OCI-LY3 (cell line): ENCODE measurements around the gene GREM2.

Source experiments
- H2AFZ ChIP-seq: fragments of 200-600, 300-600 bp; shearing (Covaris generic); 2 replicates; pipeline ENCODE4 v1.6.0; 2014; ENCODE audit warnings: antibody characterized with exemption, low read depth, low read length
- H3K27ac ChIP-seq: fragments of 200-600, 300-600 bp; sonication (generic); 2 replicates; pipeline ENCODE4 v1.5.1; 2014; ENCODE audit warnings: mild to moderate bottlenecking, low read length, moderate library complexity, mixed read lengths
- H3K27me3 ChIP-seq: fragments of 200-600, 300-600 bp; sonication (generic); 2 replicates; pipeline ENCODE4 v1.6.1; 2014; ENCODE audit warnings: low read depth, low read length, mixed read lengths
- H3K36me3 ChIP-seq: fragments of 200-600, 300-600 bp; sonication (generic); replicated peaks from 2 replicates; pipeline ENCODE3; 2014; ENCODE audit warnings: low read depth, low read length, mixed read lengths
- H3K4me1 ChIP-seq: fragments of 300-600, 200-600 bp; sonication (generic); 2 replicates; pipeline ENCODE4 v1.6.1; 2014; ENCODE audit warnings: low read length, mixed read lengths
- H3K4me2 ChIP-seq: fragments of 200-600, 300-600 bp; sonication (generic); 2 replicates; pipeline ENCODE4 v1.6.1; 2014; ENCODE audit warnings: low read length, mixed read lengths
- H3K4me3 ChIP-seq: fragments of 300-600, 200-600 bp; sonication (generic); 2 replicates; pipeline ENCODE4 v1.5.1; 2014; ENCODE audit warnings: antibody characterized with exemption, mild to moderate bottlenecking, low read length, moderate library complexity
- H3K79me2 ChIP-seq: fragments of 300-600, 200-600 bp; shearing (Covaris generic); 2 replicates; pipeline ENCODE4 v1.6.1; 2014; ENCODE audit warnings: mild to moderate bottlenecking, low read length, mixed read lengths
- H3K9ac ChIP-seq: fragments of 300-600, 200-600 bp; shearing (Covaris generic); 2 replicates; pipeline ENCODE4 v1.6.0; 2014; ENCODE audit warnings: mild to moderate bottlenecking, low read length, moderate library complexity
- H3K9me3 ChIP-seq: fragments of 200-600, 300-600 bp; shearing (Covaris generic); 2 replicates; pipeline ENCODE4 v1.6.1; 2014; ENCODE audit warnings: low read length, mixed read lengths; ENCODE audit not compliant: insufficient read depth
- H4K20me1 ChIP-seq: fragments of 200-600, 300-600 bp; sonication (generic); 2 replicates; pipeline ENCODE4 v1.6.1; 2016; ENCODE audit warnings: low read length, mixed read lengths; ENCODE audit not compliant: insufficient read depth
- EZH2phosphoT487 ChIP-seq: fragments of 200-600 bp; shearing (Covaris generic); IDR thresholded peaks from 2 replicates; pipeline ENCODE4 v1.6.1; 2018; ENCODE audit warnings: antibody characterized with exemption, mixed run types, low read depth
- TF ChIP-seq, protein P1 (sequence below): fragments of 200-600, 300-600 bp; sonication (generic); IDR thresholded peaks from 2 replicates; pipeline ENCODE4 v1.5.1; 2014; ENCODE audit warnings: antibody characterized with exemption, low read length, low read depth

GREM2 gene

DNA sequence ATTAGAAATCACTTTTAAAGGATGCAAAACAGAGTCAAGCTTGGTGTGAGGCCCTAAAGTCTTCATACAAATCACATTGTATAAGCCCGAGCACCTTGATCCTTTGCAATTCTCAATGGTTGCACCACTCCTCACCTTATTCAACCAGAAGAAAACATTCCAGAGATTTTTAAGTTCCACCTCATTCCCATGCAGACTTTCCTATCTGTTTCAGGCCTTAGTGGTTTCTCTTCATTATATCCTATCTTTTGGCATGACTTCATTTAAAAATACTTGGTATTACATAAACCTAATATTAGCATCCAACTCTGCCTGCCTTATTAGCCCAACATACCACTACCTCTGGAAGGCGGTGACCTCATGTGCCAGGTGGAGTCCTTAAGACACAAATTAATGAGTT lies 9.3 kb upstream of the GREM2 start:
- no peaks in the 10 kb centered on the region for H3K79me2 ChIP-seq
- no peak overlapping the region for H3K27ac ChIP-seq
- H2AFZ ChIP-seq: no peak overlapping the region
- no peaks in the 10 kb centered on the region for H3K27me3 ChIP-seq
- no peaks in the 10 kb centered on the region for H4K20me1 ChIP-seq
- no peak overlapping the region for H3K4me3 ChIP-seq
- no peaks in the 10 kb centered on the region for H3K9me3 ChIP-seq
- H3K4me1 ChIP-seq: no peaks in the 10 kb centered on the region
- H3K9ac ChIP-seq: no peak overlapping the region
- no peaks in the 10 kb centered on the region for H3K36me3 ChIP-seq
- H3K4me2 ChIP-seq: no peak overlapping the region
- TF ChIP-seq, protein P1, sequence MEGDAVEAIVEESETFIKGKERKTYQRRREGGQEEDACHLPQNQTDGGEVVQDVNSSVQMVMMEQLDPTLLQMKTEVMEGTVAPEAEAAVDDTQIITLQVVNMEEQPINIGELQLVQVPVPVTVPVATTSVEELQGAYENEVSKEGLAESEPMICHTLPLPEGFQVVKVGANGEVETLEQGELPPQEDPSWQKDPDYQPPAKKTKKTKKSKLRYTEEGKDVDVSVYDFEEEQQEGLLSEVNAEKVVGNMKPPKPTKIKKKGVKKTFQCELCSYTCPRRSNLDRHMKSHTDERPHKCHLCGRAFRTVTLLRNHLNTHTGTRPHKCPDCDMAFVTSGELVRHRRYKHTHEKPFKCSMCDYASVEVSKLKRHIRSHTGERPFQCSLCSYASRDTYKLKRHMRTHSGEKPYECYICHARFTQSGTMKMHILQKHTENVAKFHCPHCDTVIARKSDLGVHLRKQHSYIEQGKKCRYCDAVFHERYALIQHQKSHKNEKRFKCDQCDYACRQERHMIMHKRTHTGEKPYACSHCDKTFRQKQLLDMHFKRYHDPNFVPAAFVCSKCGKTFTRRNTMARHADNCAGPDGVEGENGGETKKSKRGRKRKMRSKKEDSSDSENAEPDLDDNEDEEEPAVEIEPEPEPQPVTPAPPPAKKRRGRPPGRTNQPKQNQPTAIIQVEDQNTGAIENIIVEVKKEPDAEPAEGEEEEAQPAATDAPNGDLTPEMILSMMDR: no peak
- TF ChIP-seq EZH2phosphoT487: no peak

DNA sequence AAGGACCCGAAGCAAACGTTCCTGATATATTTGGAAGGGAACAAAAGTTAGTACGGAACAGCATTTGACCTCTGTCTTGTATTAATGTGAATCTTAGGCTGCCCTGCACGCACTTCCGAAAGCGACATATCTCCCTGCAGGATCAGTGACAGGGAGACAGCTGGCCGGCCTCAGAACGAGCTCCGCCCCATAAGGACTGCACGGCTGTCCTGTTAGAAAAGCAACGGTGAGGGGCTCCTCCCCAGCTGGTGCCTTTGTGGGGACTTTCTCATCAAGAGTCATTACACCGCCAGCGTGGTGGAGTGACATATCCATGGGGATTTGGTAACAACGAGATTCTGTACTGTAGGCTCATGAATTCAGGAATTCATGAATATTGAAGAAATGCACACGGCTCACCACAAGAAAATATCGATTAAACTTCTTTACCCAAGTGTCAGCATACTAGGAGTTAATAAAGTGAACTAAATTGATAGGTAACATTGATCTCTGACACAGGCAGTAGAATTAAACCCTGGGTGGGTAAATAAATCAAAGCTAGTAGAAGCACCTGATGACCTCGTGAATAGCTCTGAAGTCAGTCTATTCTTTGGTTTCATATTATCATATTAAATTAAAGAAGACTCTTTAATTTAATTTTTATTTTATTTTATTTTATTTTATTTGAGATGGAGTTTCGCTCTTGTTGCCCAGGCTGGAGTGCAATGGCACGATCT lies 8.1 kb upstream of the GREM2 start:
- Histone ChIP-seq H2AFZ (no peak overlapping the region), H3K9ac (no peak overlapping the region)

DNA sequence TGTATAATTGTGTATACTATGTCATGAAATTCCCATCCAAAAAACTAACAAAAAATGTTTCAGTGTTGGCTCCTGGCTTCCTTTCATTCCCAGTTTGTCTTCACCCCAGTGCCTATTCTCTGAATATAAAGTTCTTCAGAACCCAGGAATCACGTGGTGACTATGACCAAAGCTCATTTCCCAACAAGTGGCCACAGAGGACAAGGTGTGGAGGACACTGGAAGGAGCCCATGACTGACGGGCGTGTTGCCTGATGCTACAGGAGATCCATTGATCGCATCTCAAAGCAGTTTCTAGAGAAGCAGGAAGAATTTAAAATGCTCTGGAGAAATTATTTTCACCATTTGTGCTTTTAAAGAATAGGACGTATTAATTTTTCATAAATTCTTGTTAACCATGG lies 7.4 kb upstream of the GREM2 start:
- H3K4me2 ChIP-seq: no peak overlapping the region
- no peak overlapping the region for H2AFZ ChIP-seq
- no peak for TF ChIP-seq EZH2phosphoT487
- TF ChIP-seq, protein P1: no peak
- H3K27ac ChIP-seq: no peak overlapping the region
- no peaks in the 10 kb centered on the region for H3K36me3 ChIP-seq
- H3K9me3 ChIP-seq: no peaks in the 10 kb centered on the region
- no peaks in the 10 kb centered on the region for H4K20me1 ChIP-seq
- H3K79me2 ChIP-seq: no peaks in the 10 kb centered on the region
- peaks cover 6% of the 10 kb centered on the region; the same call in 1 of the 2 replicates for H3K27me3 ChIP-seq
- no peaks in the 10 kb centered on the region for H3K4me1 ChIP-seq
- H3K4me3 ChIP-seq: no peak overlapping the region
- H3K9ac ChIP-seq: no peak overlapping the region

More for the DNA sequence above, 8.1 kb upstream of the GREM2 start:
- no peak overlapping the region for H3K27ac ChIP-seq
- H3K4me1 ChIP-seq: no peaks in the 10 kb centered on the region
- H3K36me3 ChIP-seq: no peaks in the 10 kb centered on the region
- no peak for TF ChIP-seq EZH2phosphoT487
- TF ChIP-seq, protein P1: no peak
- no peaks in the 10 kb centered on the region for H4K20me1 ChIP-seq
- no peaks in the 10 kb centered on the region for H3K9me3 ChIP-seq
- H3K4me2 ChIP-seq: no peak overlapping the region
- H3K4me3 ChIP-seq: no peak overlapping the region
- H3K27me3 ChIP-seq: no peaks in the 10 kb centered on the region
- no peaks in the 10 kb centered on the region for H3K79me2 ChIP-seq

DNA sequence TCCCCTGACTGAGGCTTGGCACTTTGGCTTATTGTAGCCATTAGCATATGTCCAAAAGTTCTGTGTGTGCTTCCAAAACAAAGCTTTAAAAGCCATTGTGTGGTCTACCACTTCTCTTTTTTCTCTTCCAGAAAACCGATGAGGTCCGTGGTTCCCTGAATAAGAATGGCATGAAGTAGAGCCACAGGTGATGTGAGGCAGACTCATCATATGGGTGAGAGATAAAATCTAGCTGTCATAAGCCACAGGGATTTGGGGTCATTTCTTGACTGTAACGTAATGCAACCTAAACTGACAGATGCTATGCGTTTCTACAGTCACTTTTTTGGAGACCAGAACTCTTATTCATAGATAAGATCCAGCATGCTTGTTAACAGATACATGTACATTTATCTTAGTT lies 7.0 kb upstream of the GREM2 start:
- Histone ChIP-seq H3K9ac (no peak overlapping the region), H3K27ac (no peak overlapping the region), H3K9me3 (no peaks in the 10 kb centered on the region), H3K4me3 (no peak overlapping the region), H3K4me2 (no peak overlapping the region), H4K20me1 (no peaks in the 10 kb centered on the region), H3K36me3 (no peaks in the 10 kb centered on the region), H2AFZ (no peak overlapping the region), H3K79me2 (no peaks in the 10 kb centered on the region), H3K27me3 (peaks cover 10% of the 10 kb centered on the region; the same call in 1 of the 2 replicates), H3K4me1 (no peaks in the 10 kb centered on the region)
- no peak for TF ChIP-seq EZH2phosphoT487
- TF ChIP-seq, protein P1: no peak
